ENCODE results near the gene SH3BP4.

- TF ChIP-seq ATF3 (IDR thresholded peaks at IDR 0.05) (no peak), CTCF (IDR thresholded peaks at IDR 0.05; ENCODE audit: low read depth, low read length, missing input control) (no peak), RAD21 (IDR thresholded peaks at IDR 0.05) (no peak), REST (IDR thresholded peaks at IDR 0.05) (no peak), GABPA (IDR thresholded peaks at IDR 0.05 in 1 of 2, conservative IDR thresholded peaks at IDR 0.05 in 1 of 2) (no peak), TAF1 (conservative IDR thresholded peaks at IDR 0.05) (no peak), ZBTB33 (IDR thresholded peaks at IDR 0.05) (no peak), SP1 (IDR thresholded peaks at IDR 0.05) (no peak), YY1 (IDR thresholded peaks at IDR 0.05) (no peak), JUND (IDR thresholded peaks at IDR 0.05) (no peak), EGR1 (IDR thresholded peaks at IDR 0.05; ENCODE audit: low read depth in 2 of 2) (no peak), RXRA (IDR thresholded peaks at IDR 0.05) (no peak), MAX (IDR thresholded peaks at IDR 0.05) (no peak)
These were observed 4.2 kb downstream of the SH3BP4 start for GRCh38 chr2:234955971-234956509.
